ENCODE data around the gene RBPMS2.

The RBPMS2 gene

DNA sequence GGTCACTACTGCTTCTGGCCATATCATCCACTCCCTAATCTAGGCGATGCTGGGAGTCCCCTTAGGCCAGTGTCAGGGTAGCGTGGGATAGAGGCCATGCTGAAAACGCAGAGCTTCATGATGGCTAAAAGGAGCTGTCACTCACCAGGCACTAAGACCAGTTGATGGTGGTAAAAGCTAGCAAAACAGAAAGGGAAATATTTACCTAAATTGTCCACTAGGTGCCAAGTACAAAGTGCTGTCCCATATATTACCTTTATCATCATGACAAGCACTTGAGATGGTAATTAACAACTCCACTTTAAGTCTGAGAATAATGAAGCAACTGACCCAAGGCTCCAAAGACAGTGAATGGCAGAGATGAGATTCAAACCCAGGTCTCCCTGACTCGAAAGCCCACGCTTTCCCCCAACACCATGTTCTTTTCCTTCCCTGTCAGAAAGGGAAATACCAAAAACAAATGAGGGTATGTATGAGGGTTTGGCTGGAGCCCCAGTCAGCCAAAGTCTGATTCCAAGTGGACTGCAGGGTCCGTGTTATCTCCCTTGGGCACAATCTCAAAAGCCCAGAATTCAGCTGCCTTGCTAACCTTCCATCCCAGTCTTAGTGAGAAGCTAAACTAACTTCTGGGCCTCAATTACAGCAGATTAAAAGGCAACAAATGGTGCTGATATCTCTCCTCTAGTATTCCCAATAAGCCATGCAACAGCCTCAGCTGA is 84.7 kb downstream of the RBPMS2 start:
- no peak for DNase-seq

GRCh38 chr15:64690008-64690407 is 85.4 kb downstream of the RBPMS2 start:
- no peak for DNase-seq

All from activated CD4-positive, alpha-beta T cell treated with anti-CD3 and anti-CD28 coated beads, Interleukin-2, amount 50 U/mL, for 4 hours (primary cell).